ENCODE results near the gene AATK. TPM values are rescaled to one million over a fixed set of nuclear protein-coding genes. Genes with fewer than 3 reads are reported as not detected.

Gene AATK, protein sequence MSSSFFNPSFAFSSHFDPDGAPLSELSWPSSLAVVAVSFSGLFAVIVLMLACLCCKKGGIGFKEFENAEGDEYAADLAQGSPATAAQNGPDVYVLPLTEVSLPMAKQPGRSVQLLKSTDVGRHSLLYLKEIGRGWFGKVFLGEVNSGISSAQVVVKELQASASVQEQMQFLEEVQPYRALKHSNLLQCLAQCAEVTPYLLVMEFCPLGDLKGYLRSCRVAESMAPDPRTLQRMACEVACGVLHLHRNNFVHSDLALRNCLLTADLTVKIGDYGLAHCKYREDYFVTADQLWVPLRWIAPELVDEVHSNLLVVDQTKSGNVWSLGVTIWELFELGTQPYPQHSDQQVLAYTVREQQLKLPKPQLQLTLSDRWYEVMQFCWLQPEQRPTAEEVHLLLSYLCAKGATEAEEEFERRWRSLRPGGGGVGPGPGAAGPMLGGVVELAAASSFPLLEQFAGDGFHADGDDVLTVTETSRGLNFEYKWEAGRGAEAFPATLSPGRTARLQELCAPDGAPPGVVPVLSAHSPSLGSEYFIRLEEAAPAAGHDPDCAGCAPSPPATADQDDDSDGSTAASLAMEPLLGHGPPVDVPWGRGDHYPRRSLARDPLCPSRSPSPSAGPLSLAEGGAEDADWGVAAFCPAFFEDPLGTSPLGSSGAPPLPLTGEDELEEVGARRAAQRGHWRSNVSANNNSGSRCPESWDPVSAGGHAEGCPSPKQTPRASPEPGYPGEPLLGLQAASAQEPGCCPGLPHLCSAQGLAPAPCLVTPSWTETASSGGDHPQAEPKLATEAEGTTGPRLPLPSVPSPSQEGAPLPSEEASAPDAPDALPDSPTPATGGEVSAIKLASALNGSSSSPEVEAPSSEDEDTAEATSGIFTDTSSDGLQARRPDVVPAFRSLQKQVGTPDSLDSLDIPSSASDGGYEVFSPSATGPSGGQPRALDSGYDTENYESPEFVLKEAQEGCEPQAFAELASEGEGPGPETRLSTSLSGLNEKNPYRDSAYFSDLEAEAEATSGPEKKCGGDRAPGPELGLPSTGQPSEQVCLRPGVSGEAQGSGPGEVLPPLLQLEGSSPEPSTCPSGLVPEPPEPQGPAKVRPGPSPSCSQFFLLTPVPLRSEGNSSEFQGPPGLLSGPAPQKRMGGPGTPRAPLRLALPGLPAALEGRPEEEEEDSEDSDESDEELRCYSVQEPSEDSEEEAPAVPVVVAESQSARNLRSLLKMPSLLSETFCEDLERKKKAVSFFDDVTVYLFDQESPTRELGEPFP (N-terminal part only)
- polyA plus RNA-seq (2012; rRNA removed): 0.19 and 0.51 TPM in 2 replicates
- 0.28 and 0.43 TPM in 2 replicates for polyA plus RNA-seq (2012; cell fraction: cytosol; rRNA removed)
- polyA plus RNA-seq (2012; cell fraction: nucleus; rRNA removed): 1.0 and 1.5 TPM in 2 replicates

DNA sequence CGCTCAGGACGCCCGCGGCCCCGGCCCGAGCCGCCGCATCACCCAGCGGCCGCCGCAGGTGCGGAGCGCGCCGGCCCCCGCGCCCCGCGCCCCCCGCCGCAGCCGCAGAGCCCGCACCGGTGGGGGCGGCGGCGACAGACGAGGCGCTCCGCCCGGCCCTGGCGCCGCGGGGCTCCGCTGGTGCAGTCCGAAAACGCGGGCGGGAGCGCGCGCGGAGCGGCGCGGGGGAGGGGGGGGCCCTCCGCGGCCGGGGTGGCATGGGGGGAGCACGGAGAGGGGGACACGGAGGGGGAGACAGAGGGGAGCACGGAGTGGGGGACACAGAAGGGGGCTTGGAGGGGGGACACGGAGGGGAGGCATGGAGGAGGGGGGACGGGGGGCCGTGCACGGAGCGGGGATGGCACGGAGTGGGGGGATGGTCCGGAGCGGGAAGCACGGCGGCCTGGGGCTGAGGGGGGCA lies at the start of gene AATK:
TSS of gene AATK (minus strand) at position 189 of the 460 bp plus-strand sequence. CDS start 229 bp downstream, outside the sequence.
- Histone ChIP-seq H3K9me3 (no peaks in the 10 kb centered on the region), H3K79me2 (ENCODE audit: insufficient read depth) (no peaks in the 10 kb centered on the region), H3K4me1 (ENCODE audit: control insufficient read depth in 1 of 2, insufficient read depth in 2 of 2, low read depth in 1 of 2, low read length in 1 of 2) (peaks cover 0 to 26% of the 10 kb centered on the region in 2 experiments; a peak in 1 of 4 replicates), H3K27ac (ENCODE audit: low read depth in 2 of 2, low read length in 1 of 2) (peak within 1 kb of the TSS in 1 of 2 experiments; percentile 85; a peak in 2 of 4 replicates), H2AFZ (ENCODE audit: low read depth) (no peak within 1 kb of the TSS), H3K4me3 (ENCODE audit: low read depth in 2 of 2, low read length in 1 of 2) (peak within 1 kb of the TSS; percentile 46 to 53), H3K4me2 (peak within 1 kb of the TSS; percentile 84), H3K27me3 (ENCODE audit: insufficient read depth) (peaks cover 22% of the 10 kb centered on the region; the same call in 1 of the 2 replicates), H3K9ac (no peak within 1 kb of the TSS), H3K36me3 (replicated peaks in 1 of 2; ENCODE audit: control insufficient read depth in 1 of 2, insufficient read depth in 2 of 2, low read length in 1 of 2) (no peaks in the 10 kb centered on the region), H3K9me2 (no peaks in the 10 kb centered on the region), H4K20me1 (ENCODE audit: insufficient read depth) (no peaks in the 10 kb centered on the region), H3F3A (replicated peaks; ENCODE audit: insufficient read depth) (peaks cover 12% of the 10 kb centered on the region)
- DNase-seq: peak; percentile 92
- ChIA-PET CTCF (interaction anchor here (1.3 to 4.3 kb wide), 4 partner anchors 14 to 49 kb away, joined by 3 to 42 read pairs (median 5); no protein-coding TSS in a partner anchor), POLR2A (interaction anchor here (1.2 kb wide), 1 partner anchor 25 kb away, joined by 3 read pairs; no protein-coding TSS in a partner anchor)
- under 1% methylated on average over 30 of the region's 62 CpGs for WGBS (ENCODE audit: low lambda C conversion rate)
- TF ChIP-seq RXRA (IDR thresholded peaks at IDR 0.05; ENCODE audit: borderline replicate concordance, low read depth) (no peak), TEAD4 (IDR thresholded peaks at IDR 0.05; ENCODE audit: borderline replicate concordance, insufficient read depth) (no peak), GATA2 (CRISPR knock-in tag; IDR thresholded peaks at IDR 0.05) (no peak), GABPA (IDR thresholded peaks at IDR 0.05; ENCODE audit: low read depth) (no peak), FOSL2 (IDR thresholded peaks at IDR 0.05; ENCODE audit: borderline replicate concordance, low read depth) (no peak), TAF1 (IDR thresholded peaks at IDR 0.05; ENCODE audit: borderline replicate concordance, low read depth, low read length) (no peak), NFIC (IDR thresholded peaks at IDR 0.05; ENCODE audit: borderline replicate concordance) (no peak), SIN3A (IDR thresholded peaks at IDR 0.05; ENCODE audit: borderline replicate concordance, low read depth, low read length) (no peak), YY1 (IDR thresholded peaks at IDR 0.05; ENCODE audit: low read depth) (no peak), EP300 (IDR thresholded peaks at IDR 0.05; ENCODE audit: borderline replicate concordance in 1 of 2, low read depth in 1 of 2, low read length in 1 of 2) (no peak), FOXJ3 (CRISPR knock-in tag; IDR thresholded peaks at IDR 0.05) (no peak), FOXM1 (IDR thresholded peaks at IDR 0.05; ENCODE audit: low read depth) (no peak)
- TF ChIP-seq, protein P1, sequence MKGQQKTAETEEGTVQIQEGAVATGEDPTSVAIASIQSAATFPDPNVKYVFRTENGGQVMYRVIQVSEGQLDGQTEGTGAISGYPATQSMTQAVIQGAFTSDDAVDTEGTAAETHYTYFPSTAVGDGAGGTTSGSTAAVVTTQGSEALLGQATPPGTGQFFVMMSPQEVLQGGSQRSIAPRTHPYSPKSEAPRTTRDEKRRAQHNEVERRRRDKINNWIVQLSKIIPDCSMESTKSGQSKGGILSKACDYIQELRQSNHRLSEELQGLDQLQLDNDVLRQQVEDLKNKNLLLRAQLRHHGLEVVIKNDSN (IDR thresholded peaks at IDR 0.05; ENCODE audit: borderline replicate concordance, low read depth): no peak
- TF ChIP-seq, protein P2, sequence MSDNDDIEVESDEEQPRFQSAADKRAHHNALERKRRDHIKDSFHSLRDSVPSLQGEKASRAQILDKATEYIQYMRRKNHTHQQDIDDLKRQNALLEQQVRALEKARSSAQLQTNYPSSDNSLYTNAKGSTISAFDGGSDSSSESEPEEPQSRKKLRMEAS (IDR thresholded peaks at IDR 0.05; ENCODE audit: low read depth): no peak
- TF ChIP-seq, protein P3, sequence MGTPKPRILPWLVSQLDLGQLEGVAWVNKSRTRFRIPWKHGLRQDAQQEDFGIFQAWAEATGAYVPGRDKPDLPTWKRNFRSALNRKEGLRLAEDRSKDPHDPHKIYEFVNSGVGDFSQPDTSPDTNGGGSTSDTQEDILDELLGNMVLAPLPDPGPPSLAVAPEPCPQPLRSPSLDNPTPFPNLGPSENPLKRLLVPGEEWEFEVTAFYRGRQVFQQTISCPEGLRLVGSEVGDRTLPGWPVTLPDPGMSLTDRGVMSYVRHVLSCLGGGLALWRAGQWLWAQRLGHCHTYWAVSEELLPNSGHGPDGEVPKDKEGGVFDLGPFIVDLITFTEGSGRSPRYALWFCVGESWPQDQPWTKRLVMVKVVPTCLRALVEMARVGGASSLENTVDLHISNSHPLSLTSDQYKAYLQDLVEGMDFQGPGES (IDR thresholded peaks at IDR 0.05; ENCODE audit: low read depth, low read length): no peak
- TF ChIP-seq, protein P4, sequence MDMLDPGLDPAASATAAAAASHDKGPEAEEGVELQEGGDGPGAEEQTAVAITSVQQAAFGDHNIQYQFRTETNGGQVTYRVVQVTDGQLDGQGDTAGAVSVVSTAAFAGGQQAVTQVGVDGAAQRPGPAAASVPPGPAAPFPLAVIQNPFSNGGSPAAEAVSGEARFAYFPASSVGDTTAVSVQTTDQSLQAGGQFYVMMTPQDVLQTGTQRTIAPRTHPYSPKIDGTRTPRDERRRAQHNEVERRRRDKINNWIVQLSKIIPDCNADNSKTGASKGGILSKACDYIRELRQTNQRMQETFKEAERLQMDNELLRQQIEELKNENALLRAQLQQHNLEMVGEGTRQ (IDR thresholded peaks at IDR 0.05; ENCODE audit: borderline replicate concordance, low read depth, low read length): no peak
- TF ChIP-seq, protein P5, sequence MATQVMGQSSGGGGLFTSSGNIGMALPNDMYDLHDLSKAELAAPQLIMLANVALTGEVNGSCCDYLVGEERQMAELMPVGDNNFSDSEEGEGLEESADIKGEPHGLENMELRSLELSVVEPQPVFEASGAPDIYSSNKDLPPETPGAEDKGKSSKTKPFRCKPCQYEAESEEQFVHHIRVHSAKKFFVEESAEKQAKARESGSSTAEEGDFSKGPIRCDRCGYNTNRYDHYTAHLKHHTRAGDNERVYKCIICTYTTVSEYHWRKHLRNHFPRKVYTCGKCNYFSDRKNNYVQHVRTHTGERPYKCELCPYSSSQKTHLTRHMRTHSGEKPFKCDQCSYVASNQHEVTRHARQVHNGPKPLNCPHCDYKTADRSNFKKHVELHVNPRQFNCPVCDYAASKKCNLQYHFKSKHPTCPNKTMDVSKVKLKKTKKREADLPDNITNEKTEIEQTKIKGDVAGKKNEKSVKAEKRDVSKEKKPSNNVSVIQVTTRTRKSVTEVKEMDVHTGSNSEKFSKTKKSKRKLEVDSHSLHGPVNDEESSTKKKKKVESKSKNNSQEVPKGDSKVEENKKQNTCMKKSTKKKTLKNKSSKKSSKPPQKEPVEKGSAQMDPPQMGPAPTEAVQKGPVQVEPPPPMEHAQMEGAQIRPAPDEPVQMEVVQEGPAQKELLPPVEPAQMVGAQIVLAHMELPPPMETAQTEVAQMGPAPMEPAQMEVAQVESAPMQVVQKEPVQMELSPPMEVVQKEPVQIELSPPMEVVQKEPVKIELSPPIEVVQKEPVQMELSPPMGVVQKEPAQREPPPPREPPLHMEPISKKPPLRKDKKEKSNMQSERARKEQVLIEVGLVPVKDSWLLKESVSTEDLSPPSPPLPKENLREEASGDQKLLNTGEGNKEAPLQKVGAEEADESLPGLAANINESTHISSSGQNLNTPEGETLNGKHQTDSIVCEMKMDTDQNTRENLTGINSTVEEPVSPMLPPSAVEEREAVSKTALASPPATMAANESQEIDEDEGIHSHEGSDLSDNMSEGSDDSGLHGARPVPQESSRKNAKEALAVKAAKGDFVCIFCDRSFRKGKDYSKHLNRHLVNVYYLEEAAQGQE (IDR thresholded peaks at IDR 0.05; ENCODE audit: low read depth, low read length): no peak
- TF ChIP-seq, protein P6, sequence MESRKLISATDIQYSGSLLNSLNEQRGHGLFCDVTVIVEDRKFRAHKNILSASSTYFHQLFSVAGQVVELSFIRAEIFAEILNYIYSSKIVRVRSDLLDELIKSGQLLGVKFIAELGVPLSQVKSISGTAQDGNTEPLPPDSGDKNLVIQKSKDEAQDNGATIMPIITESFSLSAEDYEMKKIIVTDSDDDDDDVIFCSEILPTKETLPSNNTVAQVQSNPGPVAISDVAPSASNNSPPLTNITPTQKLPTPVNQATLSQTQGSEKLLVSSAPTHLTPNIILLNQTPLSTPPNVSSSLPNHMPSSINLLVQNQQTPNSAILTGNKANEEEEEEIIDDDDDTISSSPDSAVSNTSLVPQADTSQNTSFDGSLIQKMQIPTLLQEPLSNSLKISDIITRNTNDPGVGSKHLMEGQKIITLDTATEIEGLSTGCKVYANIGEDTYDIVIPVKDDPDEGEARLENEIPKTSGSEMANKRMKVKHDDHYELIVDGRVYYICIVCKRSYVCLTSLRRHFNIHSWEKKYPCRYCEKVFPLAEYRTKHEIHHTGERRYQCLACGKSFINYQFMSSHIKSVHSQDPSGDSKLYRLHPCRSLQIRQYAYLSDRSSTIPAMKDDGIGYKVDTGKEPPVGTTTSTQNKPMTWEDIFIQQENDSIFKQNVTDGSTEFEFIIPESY (IDR thresholded peaks at IDR 0.05; ENCODE audit: borderline replicate concordance, low read depth): no peak
